HCT116 (cell line): Measurements from ENCODE around the gene SLC22A2. TPM values are rescaled to one million over a fixed set of nuclear protein-coding genes. Genes with fewer than 3 reads are reported as not detected.

Source experiments
- ATAC-seq: fragments of 200-7000 bp; cut with Tn5 transposase; 2 replicates; pipeline ENCODE4 v1.9.1; 2020; ENCODE audit warnings: mild to moderate bottlenecking, moderate library complexity
- BruUV-seq: library from RNA; stranded (reverse); fragments of 400-500 nt; replicated peaks from 2 replicates; lab custom pipeline; 2021; lab: Mats Ljungman, UMichigan
- CTCF ChIA-PET: fragments of 300-600 bp; sonication (Branson Sonifier 250); formaldehyde crosslinking; loops from one replicate; lab custom pipeline; 2021; ENCODE audit warnings: antibody characterized with exemption; lab: Charles Lee
- POLR2A ChIA-PET: fragments of 300-600, 350-600 bp; sonication (Branson Sonifier 250); formaldehyde crosslinking; loops from one replicate; lab custom pipeline; 2021; ENCODE audit warnings: antibody characterized with exemption; lab: Charles Lee
- RAD21 ChIA-PET, 2 experiments: fragments of 300-600 bp; sonication (Branson Sonifier 250); formaldehyde crosslinking; loops; one replicate each; lab custom pipeline; 2023; ENCODE audit warnings: low total read pairs in 2 of 2; ENCODE audit not compliant: uncharacterized antibody in 2 of 2, unreplicated experiment in 2 of 2, low non-redundant PET in 1 of 2; lab: Charles Lee
- DNase-seq: peaks from one replicate; pipeline ENCODE4 v3.0.0-alpha.2; 2010; ENCODE audit warnings: low read depth, low spot score
- H2AFZ ChIP-seq: fragments of 200-600 bp; shearing (Covaris generic), sonication (generic); 2 replicates; pipeline ENCODE4 v1.6.1; 2017; ENCODE audit warnings: low read depth, mixed run types, mixed read lengths, antibody characterized with exemption, low read length; ENCODE audit not compliant: poor library complexity, severe bottlenecking
- H3K27ac ChIP-seq: 2 replicates; pipeline ENCODE4 v1.5.1; 2012; ENCODE audit warnings: low read depth, low read length
- H3K27me3 ChIP-seq: fragments of 200-600 bp; sonication (generic); 2 replicates; pipeline ENCODE4 v1.6.1; 2016; ENCODE audit warnings: mixed run types, low read length, mixed read lengths; ENCODE audit not compliant: insufficient read depth
- H3K36me3 ChIP-seq, 2 experiments: fragments of 200-500 bp in 1 of 2; fragments of 200-600 bp in 1 of 2; sonication (Bioruptor generic) in 1 of 2; sonication (generic) in 1 of 2; 2 replicates each; pipeline versions ENCODE4 v1.5.1 to v1.6.1; 2014 to 2016; ENCODE audit warnings: low read length in 2 of 2, inconsistent platforms in 1 of 2, mixed read lengths in 1 of 2, mixed run types in 1 of 2; ENCODE audit not compliant: insufficient read depth in 2 of 2, control insufficient read depth in 1 of 2
- H3K4me1 ChIP-seq, 2 experiments: fragments of 200-600 bp in 1 of 2; sonication (generic) in 1 of 2; 2 replicates each; pipeline versions ENCODE4 v1.5.1 to v1.6.1; 2012 to 2017; ENCODE audit warnings: low read length in 2 of 2, inconsistent platforms in 1 of 2, mild to moderate bottlenecking in 1 of 2, mixed read lengths in 1 of 2, mixed run types in 1 of 2, moderate library complexity in 1 of 2; ENCODE audit not compliant: insufficient read depth in 2 of 2, control insufficient read depth in 1 of 2
- H3K4me2 ChIP-seq: fragments of 200-600 bp; sonication (generic); 2 replicates; pipeline ENCODE4 v1.6.1; 2017; ENCODE audit warnings: mixed run types, low read length, mixed read lengths
- H3K4me3 ChIP-seq, 2 experiments: fragments of 200-600 bp in 1 of 2; sonication (generic) in 1 of 2; replicated peaks in 1 of 2; 2 replicates each; pipeline ENCODE4 v1.5.1; 2011 to 2016; ENCODE audit warnings: low read length in 2 of 2, control low read depth in 1 of 2, low read depth in 1 of 2, mild to moderate bottlenecking in 1 of 2, mixed read lengths in 1 of 2, mixed run types in 1 of 2
- H3K79me2 ChIP-seq: fragments of 200-600 bp; sonication (generic); 2 replicates; pipeline ENCODE4 v1.6.1; 2017; ENCODE audit warnings: mild to moderate bottlenecking, mixed run types, low read length, moderate library complexity, mixed read lengths; ENCODE audit not compliant: insufficient read depth
- H3K9ac ChIP-seq: fragments of 200-600 bp; sonication (generic); 2 replicates; pipeline ENCODE4 v1.6.1; 2016; ENCODE audit warnings: low read length, mixed read lengths
- H3K9me2 ChIP-seq: fragments of 200-600 bp; sonication (generic), shearing (Covaris generic); 2 replicates; pipeline ENCODE4 v1.6.1; 2017; ENCODE audit warnings: mixed run types, mild to moderate bottlenecking, moderate library complexity; ENCODE audit not compliant: insufficient read depth
- H3K9me3 ChIP-seq, 2 experiments: fragments of 200-500 bp in 1 of 2; fragments of 200-600 bp in 1 of 2; sonication (Bioruptor generic) in 1 of 2; sonication (generic) in 1 of 2; 2 replicates each; pipeline ENCODE4 v1.6.1; 2014 to 2017; ENCODE audit warnings: low read length in 2 of 2, mixed read lengths in 2 of 2, inconsistent platforms in 1 of 2, low read depth in 1 of 2, mild to moderate bottlenecking in 1 of 2, mixed run types in 1 of 2, moderate library complexity in 1 of 2; ENCODE audit not compliant: control insufficient read depth in 1 of 2, insufficient read depth in 1 of 2
- H4K20me1 ChIP-seq: fragments of 200-600 bp; sonication (generic), shearing (Covaris generic); 2 replicates; pipeline ENCODE4 v1.6.1; 2017; ENCODE audit warnings: mixed run types, mild to moderate bottlenecking, moderate library complexity; ENCODE audit not compliant: insufficient read depth
- CBX3 ChIP-seq: IDR thresholded peaks from 2 replicates; pipeline ENCODE4 v1.6.1; 2012; ENCODE audit warnings: low read depth
- CEBPB ChIP-seq: IDR thresholded peaks from 2 replicates; pipeline ENCODE4 v1.6.1; 2012; ENCODE audit warnings: low read depth
- EZH2 ChIP-seq: fragments of 200-600 bp; sonication (generic); IDR thresholded peaks from 2 replicates; pipeline ENCODE4 v1.6.1; 2017; ENCODE audit warnings: antibody characterized with exemption, mixed run types
- JUND ChIP-seq: IDR thresholded peaks from 2 replicates; pipeline ENCODE4 v1.6.1; 2012
- POLR2A ChIP-seq: IDR thresholded peaks from 2 replicates; pipeline ENCODE4 v1.7.0; 2011; ENCODE audit warnings: borderline replicate concordance; ENCODE audit not compliant: insufficient read depth, insufficient read length; ENCODE audit errors: extremely low read depth
- RAD21 ChIP-seq: IDR thresholded peaks from 2 replicates; pipeline ENCODE4 v1.6.1; 2012; ENCODE audit warnings: low read depth, mild to moderate bottlenecking
- TCF7L2 ChIP-seq: IDR thresholded peaks from 2 replicates; pipeline ENCODE4 v1.7.0; 2011; ENCODE audit warnings: borderline replicate concordance, inconsistent platforms; ENCODE audit not compliant: insufficient read depth, insufficient read length; ENCODE audit errors: extremely low read depth
- ZFX ChIP-seq: fragments of 450-650 bp; IDR thresholded peaks from 2 replicates; pipeline ENCODE4 v1.6.1; 2017
- ZNF274 ChIP-seq: fragments of 200-500 bp; sonication (Bioruptor generic); IDR thresholded peaks from 2 replicates; pipeline ENCODE4 v1.6.1; 2014; ENCODE audit warnings: mild to moderate bottlenecking, low read depth, low read length, inconsistent platforms
- intact Hi-C: fragments of 100-400 bp; cut with micrococcal nuclease; formaldehyde crosslinking; loops from 2 replicates; pipeline ENCODE4 v1.10.0; 2022
- total RNA-seq: library from RNA; stranded (reverse); gene quantifications from one replicate; pipeline ENCODE4 v1.2.1, GENCODE V29; 2021; ENCODE audit not compliant: unreplicated experiment
- TF ChIP-seq, protein P1 (sequence below): IDR thresholded peaks from 2 replicates; pipeline ENCODE4 v1.6.1; 2011; ENCODE audit warnings: mild to moderate bottlenecking, low read length, moderate library complexity; ENCODE audit not compliant: insufficient replicate concordance; ENCODE audit errors: extremely low read depth

SLC22A2 gene
- total RNA-seq, 1 experiment from 2014 or later = not detected

DNA sequence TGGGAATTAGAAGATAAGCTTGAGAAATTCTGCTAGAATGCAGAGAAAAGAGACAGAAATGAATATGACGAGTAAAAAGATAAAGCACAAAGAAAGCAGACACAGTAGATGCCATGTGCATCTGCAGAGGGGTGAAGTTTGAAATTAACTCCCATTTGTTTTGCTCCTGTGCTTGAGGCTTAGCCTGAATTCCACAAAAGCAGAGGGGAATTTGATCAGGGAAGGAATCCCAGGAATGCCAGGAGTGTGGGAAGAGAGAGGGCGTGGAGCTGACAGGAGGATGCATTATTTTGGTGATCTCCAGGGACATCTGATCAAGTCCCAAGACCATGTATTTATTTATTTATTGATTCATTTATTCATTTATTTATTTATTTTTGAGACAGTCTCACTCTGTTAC is 81.4 kb downstream of the SLC22A2 start:
- intact Hi-C loops = no loop called here
- no peak overlapping the region for H3K27ac ChIP-seq
- H3K4me1 ChIP-seq = no peaks in the 10 kb centered on the region; a peak in 1 of 4 replicates
- H3K4me3 ChIP-seq = no peak overlapping the region
- no peak overlapping the region for H3K4me2 ChIP-seq
- no peaks in the 10 kb centered on the region for H3K79me2 ChIP-seq
- POLR2A ChIA-PET = no interaction called here
- H3K9me3 ChIP-seq = no peaks in the 10 kb centered on the region
- no TSS peak for BruUV-seq
- no peaks in the 10 kb centered on the region for H3K36me3 ChIP-seq
- TF ChIP-seq ZNF274 = no peak
- no peaks in the 10 kb centered on the region for H3K27me3 ChIP-seq
- CTCF ChIA-PET = no interaction called here
- H2AFZ ChIP-seq = no peak overlapping the region
- no peaks in the 10 kb centered on the region for H3K9me2 ChIP-seq
- no peak for DNase-seq
- ATAC-seq = no peak
- H3K9ac ChIP-seq = no peak overlapping the region
- RAD21 ChIA-PET = no interaction called here
- H4K20me1 ChIP-seq = no peaks in the 10 kb centered on the region

DNA sequence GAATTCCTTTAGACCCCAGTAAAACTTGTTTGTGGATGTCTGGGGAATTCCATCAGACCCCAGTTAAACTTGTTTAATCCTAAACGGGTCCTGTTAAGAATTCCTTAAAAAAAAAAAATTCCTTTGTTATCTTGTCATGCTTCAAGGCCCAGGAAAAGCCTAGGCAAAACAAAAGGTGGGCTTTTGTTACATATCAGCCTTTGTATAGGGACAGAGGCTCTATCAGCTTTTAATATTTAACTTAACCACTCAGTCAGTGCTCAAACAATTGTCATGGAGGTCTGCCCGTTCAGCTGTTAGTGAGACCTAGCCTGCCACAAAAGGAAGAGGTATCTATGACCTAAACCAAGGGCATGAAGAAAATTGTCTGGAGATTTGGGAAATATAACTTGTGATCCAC is 83.9 kb downstream of the SLC22A2 start:
- Histone ChIP-seq H3K9me3 (no peaks in the 10 kb centered on the region), H3K4me1 (no peaks in the 10 kb centered on the region; a peak in 1 of 4 replicates), H3K4me3 (no peak overlapping the region), H3K9me2 (no peaks in the 10 kb centered on the region), H3K27ac (no peak overlapping the region), H4K20me1 (no peaks in the 10 kb centered on the region), H2AFZ (no peak overlapping the region), H3K36me3 (no peaks in the 10 kb centered on the region), H3K9ac (no peak overlapping the region), H3K79me2 (no peaks in the 10 kb centered on the region), H3K27me3 (no peaks in the 10 kb centered on the region), H3K4me2 (no peak overlapping the region)
- TF ChIP-seq CEBPB (no peak), TCF7L2 (no peak), RAD21 (no peak), JUND (no peak), POLR2A (no peak), ZFX (no peak), CBX3 (no peak), EZH2 (no peak), ZNF274 (no peak)
- TF ChIP-seq, protein P1, sequence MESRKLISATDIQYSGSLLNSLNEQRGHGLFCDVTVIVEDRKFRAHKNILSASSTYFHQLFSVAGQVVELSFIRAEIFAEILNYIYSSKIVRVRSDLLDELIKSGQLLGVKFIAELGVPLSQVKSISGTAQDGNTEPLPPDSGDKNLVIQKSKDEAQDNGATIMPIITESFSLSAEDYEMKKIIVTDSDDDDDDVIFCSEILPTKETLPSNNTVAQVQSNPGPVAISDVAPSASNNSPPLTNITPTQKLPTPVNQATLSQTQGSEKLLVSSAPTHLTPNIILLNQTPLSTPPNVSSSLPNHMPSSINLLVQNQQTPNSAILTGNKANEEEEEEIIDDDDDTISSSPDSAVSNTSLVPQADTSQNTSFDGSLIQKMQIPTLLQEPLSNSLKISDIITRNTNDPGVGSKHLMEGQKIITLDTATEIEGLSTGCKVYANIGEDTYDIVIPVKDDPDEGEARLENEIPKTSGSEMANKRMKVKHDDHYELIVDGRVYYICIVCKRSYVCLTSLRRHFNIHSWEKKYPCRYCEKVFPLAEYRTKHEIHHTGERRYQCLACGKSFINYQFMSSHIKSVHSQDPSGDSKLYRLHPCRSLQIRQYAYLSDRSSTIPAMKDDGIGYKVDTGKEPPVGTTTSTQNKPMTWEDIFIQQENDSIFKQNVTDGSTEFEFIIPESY = no peak
- ChIA-PET POLR2A (no interaction called here), RAD21 (no interaction called here), CTCF (no interaction called here)
- no peak for ATAC-seq
- no TSS peak for BruUV-seq
- intact Hi-C loops = no loop called here
- no peak for DNase-seq
